HG02981 (cell line): ENCODE measurements around the gene DNAH17.
"Not testable (repeated sequence)": the region's sequence is repeated elsewhere in the genome, so short reads cannot be mapped to it uniquely, and the experiment has no call there.

Experiments used
- ATAC-seq: cut with Tn5 transposase; IDR thresholded peaks from one replicate; pipeline ENCODE4 v1.9.1; 2021; ENCODE audit warnings: mild to moderate bottlenecking, moderate library complexity; ENCODE audit not compliant: unreplicated experiment

DNAH17 gene

GRCh38 chr17:78526231-78527025, 50.8 kb downstream of the DNAH17 start:
- ATAC-seq, result no peak

GRCh38 chr17:78525511-78526160, 51.6 kb downstream of the DNAH17 start:
- no peak for ATAC-seq

GRCh38 chr17:78524870-78525510, 52.2 kb downstream of the DNAH17 start:
- no peak for ATAC-seq

GRCh38 chr17:78523934-78524655, 53.1 kb downstream of the DNAH17 start:
- no peak for ATAC-seq

- no peak for ATAC-seq
Measured at GRCh38 chr17:78522031-78522809, 55.0 kb downstream of the DNAH17 start.

- no peak for ATAC-seq
Measured at GRCh38 chr17:78517421-78517820, 59.8 kb downstream of the DNAH17 start.

- no peak for ATAC-seq
Measured at GRCh38 chr17:78515480-78515879, 61.7 kb downstream of the DNAH17 start.

- ATAC-seq, result no peak
Measured at GRCh38 chr17:78514521-78514920, 62.7 kb downstream of the DNAH17 start.

- ATAC-seq, result no peak
Measured at GRCh38 chr17:78512976-78513375, 64.2 kb downstream of the DNAH17 start.

GRCh38 chr17:78510141-78511075, 66.8 kb downstream of the DNAH17 start:
- ATAC-seq, result no peak

GRCh38 chr17:78507526-78507925, 69.7 kb downstream of the DNAH17 start:
- ATAC-seq, result no peak

- no peak for ATAC-seq
Measured at GRCh38 chr17:78506454-78507309, 70.5 kb downstream of the DNAH17 start.

GRCh38 chr17:78504156-78504925, 72.9 kb downstream of the DNAH17 start:
- no peak for ATAC-seq

GRCh38 chr17:78503388-78503787, 73.8 kb downstream of the DNAH17 start:
- not testable (repeated sequence) for ATAC-seq

- ATAC-seq, result no peak
Measured at GRCh38 chr17:78502611-78503148, 74.5 kb downstream of the DNAH17 start.

- ATAC-seq, result no peak
Measured at GRCh38 chr17:78501241-78502036, 75.8 kb downstream of the DNAH17 start.

- no peak for ATAC-seq
Measured at GRCh38 chr17:78500806-78501205, 76.4 kb downstream of the DNAH17 start.
